ENCODE results near the gene SERINC5.
"Not testable (repeated sequence)": the region's sequence is repeated elsewhere in the genome, so short reads cannot be mapped to it uniquely, and the experiment has no call there.

Gene SERINC5

GRCh38 chr5:80160242-80160641, 95.6 kb downstream of the SERINC5 start:
- H3K4me3 ChIP-seq (ENCODE audit: insufficient read depth, low read depth, low read length, poor library complexity, severe bottlenecking), result no peak overlapping the region
- no peaks in the 10 kb centered on the region for H3K9me3 ChIP-seq (ENCODE audit: control insufficient read depth, low read length)
- no peak for DNase-seq
- H3K27me3 ChIP-seq (replicated peaks; ENCODE audit: control insufficient read depth, insufficient read depth, low read length, poor library complexity, severe bottlenecking), result no peaks in the 10 kb centered on the region
- H3K4me1 ChIP-seq (ENCODE audit: control insufficient read depth, insufficient read depth, low read length, poor library complexity, severe bottlenecking), result no peaks in the 10 kb centered on the region
- H3K27ac ChIP-seq (ENCODE audit: insufficient read depth, low read length, poor library complexity, severe bottlenecking), result no peak overlapping the region
- peaks cover 56% of the 10 kb centered on the region for H3K36me3 ChIP-seq (ENCODE audit: control insufficient read depth, insufficient read depth, low read length)

DNA sequence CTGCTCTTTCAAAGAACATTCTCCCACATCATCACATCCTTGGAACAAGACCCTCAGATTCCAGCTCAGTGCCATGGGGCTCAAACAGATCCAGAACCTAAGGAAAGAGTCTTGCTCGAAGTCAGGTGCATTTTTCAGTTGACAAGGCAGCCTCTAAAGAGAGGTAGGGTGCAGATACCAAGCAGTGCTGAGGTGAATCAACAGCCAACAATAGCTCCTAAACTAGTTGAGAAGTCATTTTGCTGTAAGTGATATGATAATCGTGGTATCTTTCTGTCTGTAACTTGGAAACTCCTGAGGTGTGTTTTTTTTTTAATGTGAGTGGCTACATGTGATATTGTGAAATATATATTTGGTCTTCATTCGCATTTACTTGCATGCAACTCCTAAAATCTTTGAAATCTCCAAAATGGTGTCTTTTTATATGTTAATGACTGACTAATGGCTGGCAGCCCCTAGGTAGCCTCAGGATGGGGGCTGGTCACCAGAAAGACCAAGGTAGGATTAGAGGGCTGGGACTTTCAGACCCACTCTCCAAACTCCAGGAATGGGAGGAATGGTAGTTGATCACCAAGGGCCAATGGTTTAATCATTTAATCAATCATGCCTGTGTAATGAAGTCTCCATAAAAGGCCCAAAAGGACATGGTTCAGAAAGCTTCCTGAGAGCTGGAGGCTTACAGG, 96.6 kb downstream of the SERINC5 start:
- DNase-seq, result no peak
- Histone ChIP-seq H3K27me3 (replicated peaks; ENCODE audit: control insufficient read depth, insufficient read depth, low read length, poor library complexity, severe bottlenecking) (no peaks in the 10 kb centered on the region), H3K36me3 (ENCODE audit: control insufficient read depth, insufficient read depth, low read length) (peaks cover 49% of the 10 kb centered on the region), H3K27ac (ENCODE audit: insufficient read depth, low read length, poor library complexity, severe bottlenecking) (no peak overlapping the region), H3K4me3 (ENCODE audit: insufficient read depth, low read depth, low read length, poor library complexity, severe bottlenecking) (no peak overlapping the region), H3K4me1 (ENCODE audit: control insufficient read depth, insufficient read depth, low read length, poor library complexity, severe bottlenecking) (no peaks in the 10 kb centered on the region), H3K9me3 (ENCODE audit: control insufficient read depth, low read length) (no peaks in the 10 kb centered on the region)

- DNase-seq, result no peak
- H3K4me1 ChIP-seq (ENCODE audit: control insufficient read depth, insufficient read depth, low read length, poor library complexity, severe bottlenecking), result peaks cover 28% of the 10 kb centered on the region
- H3K27ac ChIP-seq (ENCODE audit: insufficient read depth, low read length, poor library complexity, severe bottlenecking), result no peak overlapping the region
- no peak overlapping the region for H3K4me3 ChIP-seq (ENCODE audit: insufficient read depth, low read depth, low read length, poor library complexity, severe bottlenecking)
- no peaks in the 10 kb centered on the region for H3K9me3 ChIP-seq (ENCODE audit: control insufficient read depth, low read length)
- H3K27me3 ChIP-seq (replicated peaks; ENCODE audit: control insufficient read depth, insufficient read depth, low read length, poor library complexity, severe bottlenecking), result no peaks in the 10 kb centered on the region
- peaks cover 48% of the 10 kb centered on the region for H3K36me3 ChIP-seq (ENCODE audit: control insufficient read depth, insufficient read depth, low read length)
Observed at GRCh38 chr5:80156156-80156555, 99.7 kb downstream of the SERINC5 start.

DNA sequence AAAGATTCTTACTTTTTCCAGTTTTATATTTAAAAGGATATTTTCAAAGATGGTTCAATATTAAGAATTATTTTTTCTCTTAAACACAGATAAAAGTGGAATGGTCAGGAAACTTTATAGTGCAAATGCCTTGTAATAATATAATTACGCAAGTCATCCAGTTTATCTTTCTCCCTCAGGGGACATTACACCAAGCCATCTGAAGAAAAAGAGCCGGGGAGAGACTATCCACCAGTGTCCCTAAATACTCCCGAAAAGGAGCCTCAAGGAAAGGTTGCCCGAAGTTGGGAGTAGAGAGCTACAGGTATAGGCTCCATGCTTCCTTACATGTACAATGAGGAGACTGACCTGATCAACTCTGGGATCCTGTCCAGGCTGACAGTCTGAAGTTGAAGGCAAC, 101.1 kb downstream of the SERINC5 start:
- Histone ChIP-seq H3K4me3 (ENCODE audit: insufficient read depth, low read depth, low read length, poor library complexity, severe bottlenecking) (no peak overlapping the region), H3K27ac (ENCODE audit: insufficient read depth, low read length, poor library complexity, severe bottlenecking) (no peak overlapping the region), H3K27me3 (replicated peaks; ENCODE audit: control insufficient read depth, insufficient read depth, low read length, poor library complexity, severe bottlenecking) (no peaks in the 10 kb centered on the region), H3K9me3 (ENCODE audit: control insufficient read depth, low read length) (no peaks in the 10 kb centered on the region), H3K36me3 (ENCODE audit: control insufficient read depth, insufficient read depth, low read length) (peaks cover 42% of the 10 kb centered on the region), H3K4me1 (ENCODE audit: control insufficient read depth, insufficient read depth, low read length, poor library complexity, severe bottlenecking) (peaks cover 39% of the 10 kb centered on the region)
- DNase-seq, result no peak

DNA sequence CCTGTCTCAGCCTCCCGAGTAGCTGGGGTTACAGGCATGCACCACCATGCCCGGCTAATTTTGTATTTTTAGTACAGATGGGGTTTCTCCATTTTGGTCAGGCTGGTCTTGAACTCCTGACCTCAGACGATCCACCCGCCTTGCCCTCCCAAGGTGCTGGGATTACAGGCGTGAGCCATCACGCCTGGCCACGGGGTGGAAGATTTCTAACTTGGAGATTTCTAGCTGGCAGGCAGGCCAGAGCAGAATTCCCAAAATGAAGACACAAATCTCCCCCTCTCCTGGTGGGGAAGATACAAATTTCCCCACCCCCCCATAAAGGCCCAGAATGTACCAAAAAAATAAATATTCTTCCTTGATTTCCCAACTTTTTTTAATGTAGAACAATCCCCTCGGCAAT, 101.6 kb downstream of the SERINC5 start:
- not testable (repeated sequence) for H3K27me3 ChIP-seq (replicated peaks; ENCODE audit: control insufficient read depth, insufficient read depth, low read length, poor library complexity, severe bottlenecking); H3K4me3 ChIP-seq (ENCODE audit: insufficient read depth, low read depth, low read length, poor library complexity, severe bottlenecking); H3K9me3 ChIP-seq (ENCODE audit: control insufficient read depth, low read length); DNase-seq; H3K27ac ChIP-seq (ENCODE audit: insufficient read depth, low read length, poor library complexity, severe bottlenecking)
- Histone ChIP-seq H3K4me1 (ENCODE audit: control insufficient read depth, insufficient read depth, low read length, poor library complexity, severe bottlenecking) (peaks cover 39% of the 10 kb centered on the region), H3K36me3 (ENCODE audit: control insufficient read depth, insufficient read depth, low read length) (peaks cover 42% of the 10 kb centered on the region)

DNA sequence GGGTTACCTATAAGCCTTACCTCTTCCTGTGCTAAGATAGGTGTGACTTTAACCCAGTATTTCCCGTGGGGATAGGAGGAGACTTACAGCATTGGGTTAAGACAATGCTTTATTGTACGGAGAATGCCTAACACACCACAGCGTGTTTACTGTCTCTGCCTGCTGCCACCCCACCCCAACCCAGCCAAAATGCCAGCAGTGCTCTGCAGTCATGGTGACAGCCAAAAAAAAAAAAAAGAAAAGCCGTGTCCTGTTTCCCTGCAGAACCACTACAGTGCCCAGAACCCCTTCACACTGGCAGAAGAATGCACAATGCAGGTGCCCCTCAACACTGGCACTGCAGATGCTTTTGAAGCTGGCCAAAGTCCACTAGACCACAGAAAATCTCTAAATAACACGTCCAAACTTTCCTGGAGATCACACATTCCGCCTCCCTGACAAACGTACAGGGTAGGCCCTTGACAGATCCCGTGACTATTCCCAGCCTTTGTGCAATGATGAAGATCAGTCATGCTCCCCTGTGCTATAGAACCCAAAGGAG, 102.2 kb downstream of the SERINC5 start:
- Histone ChIP-seq H3K9me3 (ENCODE audit: control insufficient read depth, low read length) (no peaks in the 10 kb centered on the region), H3K4me1 (ENCODE audit: control insufficient read depth, insufficient read depth, low read length, poor library complexity, severe bottlenecking) (peaks cover 39% of the 10 kb centered on the region), H3K4me3 (ENCODE audit: insufficient read depth, low read depth, low read length, poor library complexity, severe bottlenecking) (no peak overlapping the region), H3K27ac (ENCODE audit: insufficient read depth, low read length, poor library complexity, severe bottlenecking) (peak overlapping the region; percentile 44), H3K27me3 (replicated peaks; ENCODE audit: control insufficient read depth, insufficient read depth, low read length, poor library complexity, severe bottlenecking) (no peaks in the 10 kb centered on the region), H3K36me3 (ENCODE audit: control insufficient read depth, insufficient read depth, low read length) (peaks cover 42% of the 10 kb centered on the region)
- DNase-seq, result no peak

- Histone ChIP-seq H3K4me3 (ENCODE audit: insufficient read depth, low read depth, low read length, poor library complexity, severe bottlenecking) (no peak overlapping the region), H3K9me3 (ENCODE audit: control insufficient read depth, low read length) (no peaks in the 10 kb centered on the region), H3K27ac (ENCODE audit: insufficient read depth, low read length, poor library complexity, severe bottlenecking) (peak overlapping the region; percentile 45), H3K36me3 (ENCODE audit: control insufficient read depth, insufficient read depth, low read length) (peaks cover 41% of the 10 kb centered on the region), H3K4me1 (ENCODE audit: control insufficient read depth, insufficient read depth, low read length, poor library complexity, severe bottlenecking) (peaks cover 41% of the 10 kb centered on the region), H3K27me3 (replicated peaks; ENCODE audit: control insufficient read depth, insufficient read depth, low read length, poor library complexity, severe bottlenecking) (no peaks in the 10 kb centered on the region)
- DNase-seq, result no peak
Observed at GRCh38 chr5:80152778-80153177, 103.1 kb downstream of the SERINC5 start.

GRCh38 chr5:80151890-80152289, 104.0 kb downstream of the SERINC5 start:
- no peak for DNase-seq
- Histone ChIP-seq H3K27ac (ENCODE audit: insufficient read depth, low read length, poor library complexity, severe bottlenecking) (peak overlapping the region; percentile 45), H3K36me3 (ENCODE audit: control insufficient read depth, insufficient read depth, low read length) (peaks cover 41% of the 10 kb centered on the region), H3K9me3 (ENCODE audit: control insufficient read depth, low read length) (no peaks in the 10 kb centered on the region), H3K4me1 (ENCODE audit: control insufficient read depth, insufficient read depth, low read length, poor library complexity, severe bottlenecking) (peaks cover 44% of the 10 kb centered on the region), H3K4me3 (ENCODE audit: insufficient read depth, low read depth, low read length, poor library complexity, severe bottlenecking) (no peak overlapping the region), H3K27me3 (replicated peaks; ENCODE audit: control insufficient read depth, insufficient read depth, low read length, poor library complexity, severe bottlenecking) (no peaks in the 10 kb centered on the region)

- Histone ChIP-seq H3K36me3 (ENCODE audit: control insufficient read depth, insufficient read depth, low read length) (peaks cover 41% of the 10 kb centered on the region), H3K4me3 (ENCODE audit: insufficient read depth, low read depth, low read length, poor library complexity, severe bottlenecking) (no peak overlapping the region), H3K27me3 (replicated peaks; ENCODE audit: control insufficient read depth, insufficient read depth, low read length, poor library complexity, severe bottlenecking) (no peaks in the 10 kb centered on the region), H3K4me1 (ENCODE audit: control insufficient read depth, insufficient read depth, low read length, poor library complexity, severe bottlenecking) (peaks cover 44% of the 10 kb centered on the region), H3K27ac (ENCODE audit: insufficient read depth, low read length, poor library complexity, severe bottlenecking) (peak overlapping the region; percentile 28), H3K9me3 (ENCODE audit: control insufficient read depth, low read length) (no peaks in the 10 kb centered on the region)
- DNase-seq, result no peak
Observed at GRCh38 chr5:80150731-80151130, 105.1 kb downstream of the SERINC5 start.

DNA sequence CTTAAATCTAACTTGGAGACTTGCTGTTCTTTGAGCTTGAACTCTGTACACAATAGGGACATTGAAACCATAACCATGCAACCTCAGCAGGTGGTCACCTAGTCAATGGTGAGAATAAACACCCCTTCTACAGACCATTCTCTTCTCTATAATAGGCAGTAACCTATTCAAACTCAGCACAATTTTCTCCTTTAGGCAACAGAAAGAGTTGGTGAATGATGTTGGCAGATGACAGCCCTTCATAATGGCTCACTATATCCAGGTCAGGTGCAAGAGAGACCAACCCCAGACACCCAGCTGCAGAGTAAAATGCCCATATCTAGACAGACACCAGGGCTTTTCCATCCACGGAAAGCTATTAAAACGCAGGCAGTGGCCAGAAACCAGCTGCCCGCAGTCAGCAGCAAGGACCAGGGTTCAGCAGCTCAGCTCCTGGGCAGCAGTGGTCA, 106.7 kb downstream of the SERINC5 start:
- Histone ChIP-seq H3K4me1 (ENCODE audit: control insufficient read depth, insufficient read depth, low read length, poor library complexity, severe bottlenecking) (peaks cover 50% of the 10 kb centered on the region), H3K4me3 (ENCODE audit: insufficient read depth, low read depth, low read length, poor library complexity, severe bottlenecking) (no peak overlapping the region), H3K27me3 (replicated peaks; ENCODE audit: control insufficient read depth, insufficient read depth, low read length, poor library complexity, severe bottlenecking) (no peaks in the 10 kb centered on the region), H3K36me3 (ENCODE audit: control insufficient read depth, insufficient read depth, low read length) (peaks cover 50% of the 10 kb centered on the region), H3K9me3 (ENCODE audit: control insufficient read depth, low read length) (no peaks in the 10 kb centered on the region), H3K27ac (ENCODE audit: insufficient read depth, low read length, poor library complexity, severe bottlenecking) (no peak overlapping the region)
- DNase-seq, result no peak

Data from effector memory CD4-positive, alpha-beta T cell (primary cell).